ENCODE measurements around the gene AKIP1. TPM values are rescaled to one million over a fixed set of nuclear protein-coding genes. Genes with fewer than 3 reads are reported as not detected.

The AKIP1 gene
- total RNA-seq, 1 experiment from 2014 or later: 30.3 TPM

DNA sequence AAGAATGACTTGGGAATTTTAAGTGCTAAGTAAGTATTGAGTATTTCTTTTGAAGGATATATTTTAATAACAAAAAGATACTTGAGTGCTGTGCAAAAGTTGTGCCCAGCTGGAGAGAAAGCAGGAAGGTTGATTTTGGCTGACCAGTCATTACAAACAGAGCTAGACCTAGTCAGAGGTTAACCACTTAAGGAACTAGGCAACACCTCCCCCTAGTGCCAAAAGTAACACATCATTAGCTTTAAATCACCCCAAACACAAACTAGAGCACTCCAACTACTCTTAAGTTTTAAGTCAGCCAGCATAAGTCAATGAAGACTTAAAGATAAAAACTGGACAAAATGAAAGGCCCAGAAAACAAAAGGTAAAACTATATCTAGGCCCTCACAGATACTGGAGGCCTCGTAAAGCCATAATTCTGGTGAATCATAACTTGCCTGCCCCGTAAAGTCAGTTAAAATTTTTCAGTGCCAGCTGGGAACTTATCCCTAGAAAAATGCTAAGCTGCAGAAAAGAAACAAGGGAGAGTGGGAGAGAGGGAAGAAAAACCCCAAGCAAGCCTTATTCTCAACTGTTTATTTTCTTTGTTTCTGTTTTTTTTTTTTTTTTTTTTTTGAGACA lies 48.7 kb downstream of the AKIP1 start:
- POLR2A ChIA-PET: interaction anchor here (1.0 to 1.3 kb wide), 3 partner anchors 269 to 277 kb away, joined by 3 to 4 read pairs (median 3); partner anchors contain the start of genes RPL27A and TRIM66
- TF ChIP-seq, protein P1, sequence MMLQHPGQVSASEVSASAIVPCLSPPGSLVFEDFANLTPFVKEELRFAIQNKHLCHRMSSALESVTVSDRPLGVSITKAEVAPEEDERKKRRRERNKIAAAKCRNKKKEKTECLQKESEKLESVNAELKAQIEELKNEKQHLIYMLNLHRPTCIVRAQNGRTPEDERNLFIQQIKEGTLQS (IDR thresholded peaks at IDR 0.05): no peak
- no peak for TF ChIP-seq POLR2A (IDR thresholded peaks at IDR 0.05; ENCODE audit: borderline replicate concordance, extremely low read depth, insufficient read depth, insufficient read length)
- no peak for TF ChIP-seq JUND (IDR thresholded peaks at IDR 0.05)
- peak; percentile 79 for TF ChIP-seq RAD21 (IDR thresholded peaks at IDR 0.05; ENCODE audit: low read depth)
- TF ChIP-seq, protein P2, sequence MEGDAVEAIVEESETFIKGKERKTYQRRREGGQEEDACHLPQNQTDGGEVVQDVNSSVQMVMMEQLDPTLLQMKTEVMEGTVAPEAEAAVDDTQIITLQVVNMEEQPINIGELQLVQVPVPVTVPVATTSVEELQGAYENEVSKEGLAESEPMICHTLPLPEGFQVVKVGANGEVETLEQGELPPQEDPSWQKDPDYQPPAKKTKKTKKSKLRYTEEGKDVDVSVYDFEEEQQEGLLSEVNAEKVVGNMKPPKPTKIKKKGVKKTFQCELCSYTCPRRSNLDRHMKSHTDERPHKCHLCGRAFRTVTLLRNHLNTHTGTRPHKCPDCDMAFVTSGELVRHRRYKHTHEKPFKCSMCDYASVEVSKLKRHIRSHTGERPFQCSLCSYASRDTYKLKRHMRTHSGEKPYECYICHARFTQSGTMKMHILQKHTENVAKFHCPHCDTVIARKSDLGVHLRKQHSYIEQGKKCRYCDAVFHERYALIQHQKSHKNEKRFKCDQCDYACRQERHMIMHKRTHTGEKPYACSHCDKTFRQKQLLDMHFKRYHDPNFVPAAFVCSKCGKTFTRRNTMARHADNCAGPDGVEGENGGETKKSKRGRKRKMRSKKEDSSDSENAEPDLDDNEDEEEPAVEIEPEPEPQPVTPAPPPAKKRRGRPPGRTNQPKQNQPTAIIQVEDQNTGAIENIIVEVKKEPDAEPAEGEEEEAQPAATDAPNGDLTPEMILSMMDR (IDR thresholded peaks at IDR 0.05 in 2 of 3, conservative IDR thresholded peaks at IDR 0.05 in 1 of 3; ENCODE audit: borderline replicate concordance in 1 of 3, insufficient read depth in 1 of 3, low read depth in 2 of 3, low read length in 2 of 3): peak; percentile 59 to 77 (median 66)
- TF ChIP-seq, protein P3, sequence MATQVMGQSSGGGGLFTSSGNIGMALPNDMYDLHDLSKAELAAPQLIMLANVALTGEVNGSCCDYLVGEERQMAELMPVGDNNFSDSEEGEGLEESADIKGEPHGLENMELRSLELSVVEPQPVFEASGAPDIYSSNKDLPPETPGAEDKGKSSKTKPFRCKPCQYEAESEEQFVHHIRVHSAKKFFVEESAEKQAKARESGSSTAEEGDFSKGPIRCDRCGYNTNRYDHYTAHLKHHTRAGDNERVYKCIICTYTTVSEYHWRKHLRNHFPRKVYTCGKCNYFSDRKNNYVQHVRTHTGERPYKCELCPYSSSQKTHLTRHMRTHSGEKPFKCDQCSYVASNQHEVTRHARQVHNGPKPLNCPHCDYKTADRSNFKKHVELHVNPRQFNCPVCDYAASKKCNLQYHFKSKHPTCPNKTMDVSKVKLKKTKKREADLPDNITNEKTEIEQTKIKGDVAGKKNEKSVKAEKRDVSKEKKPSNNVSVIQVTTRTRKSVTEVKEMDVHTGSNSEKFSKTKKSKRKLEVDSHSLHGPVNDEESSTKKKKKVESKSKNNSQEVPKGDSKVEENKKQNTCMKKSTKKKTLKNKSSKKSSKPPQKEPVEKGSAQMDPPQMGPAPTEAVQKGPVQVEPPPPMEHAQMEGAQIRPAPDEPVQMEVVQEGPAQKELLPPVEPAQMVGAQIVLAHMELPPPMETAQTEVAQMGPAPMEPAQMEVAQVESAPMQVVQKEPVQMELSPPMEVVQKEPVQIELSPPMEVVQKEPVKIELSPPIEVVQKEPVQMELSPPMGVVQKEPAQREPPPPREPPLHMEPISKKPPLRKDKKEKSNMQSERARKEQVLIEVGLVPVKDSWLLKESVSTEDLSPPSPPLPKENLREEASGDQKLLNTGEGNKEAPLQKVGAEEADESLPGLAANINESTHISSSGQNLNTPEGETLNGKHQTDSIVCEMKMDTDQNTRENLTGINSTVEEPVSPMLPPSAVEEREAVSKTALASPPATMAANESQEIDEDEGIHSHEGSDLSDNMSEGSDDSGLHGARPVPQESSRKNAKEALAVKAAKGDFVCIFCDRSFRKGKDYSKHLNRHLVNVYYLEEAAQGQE (IDR thresholded peaks at IDR 0.05; ENCODE audit: low read depth): no peak
- no peak for TF ChIP-seq ZNF274 (IDR thresholded peaks at IDR 0.05; ENCODE audit: low read depth, low read length)
- TF ChIP-seq TCF7L2 (IDR thresholded peaks at IDR 0.05; ENCODE audit: borderline replicate concordance, extremely low read depth, insufficient read depth, insufficient read length): no peak
- TF ChIP-seq EZH2phosphoT487 (IDR thresholded peaks at IDR 0.05; ENCODE audit: borderline replicate concordance): no peak
- H4K20me1 ChIP-seq (ENCODE audit: insufficient read depth): no peaks in the 10 kb centered on the region
- peaks cover 3 to 14% of the 10 kb centered on the region in 2 experiments; a peak in 3 of 4 replicates for H3K4me1 ChIP-seq (ENCODE audit: control insufficient read depth in 1 of 2, insufficient read depth in 2 of 2, low read length in 2 of 2)
- H3K4me2 ChIP-seq (ENCODE audit: low read length): no peak overlapping the region
- ATAC-seq (0 out of 2 replicates have a peak, but pooled peaks have one; percentile 20), DNase-seq (ENCODE audit: low read depth, low spot score) (peak; percentile 67)
- H3K27me3 ChIP-seq (ENCODE audit: insufficient read depth, low read length): no peaks in the 10 kb centered on the region
- no peak overlapping the region for H2AFZ ChIP-seq (ENCODE audit: low read depth, low read length, poor library complexity, severe bottlenecking)
- no peaks in the 10 kb centered on the region for H3K9me2 ChIP-seq (ENCODE audit: insufficient read depth)
- intact Hi-C loops (cut with micrococcal nuclease): loop anchor here (1.0 to 10.0 kb wide), 4 partner anchors 45 to 735 kb away; no protein-coding TSS in a partner anchor
- no peak overlapping the region for H3K9ac ChIP-seq (ENCODE audit: low read length)
- RAD21 ChIA-PET (ENCODE audit: low non-redundant PET in 1 of 2, low total read pairs in 2 of 2, uncharacterized antibody in 2 of 2, unreplicated experiment in 2 of 2): interaction anchor here (0.6 to 1.2 kb wide), 4 partner anchors 25 to 270 kb away, joined by 3 to 5 read pairs (median 4); no protein-coding TSS in a partner anchor
- H3K4me3 ChIP-seq (replicated peaks in 1 of 2; ENCODE audit: low read depth in 1 of 2, low read length in 2 of 2): no peak overlapping the region
- CTCF ChIA-PET: interaction anchor here (0.6 to 1.9 kb wide), 25 partner anchors 10 to 953 kb away, joined by 3 to 28 read pairs (median 4); partner anchors contain the start of gene AKIP1
- no peaks in the 10 kb centered on the region for H3K36me3 ChIP-seq (ENCODE audit: control insufficient read depth in 1 of 2, insufficient read depth in 2 of 2, low read length in 2 of 2)
- peaks cover 45% of the 10 kb centered on the region for H3K79me2 ChIP-seq (ENCODE audit: insufficient read depth, low read length)
- no TSS peak for BruUV-seq (replicated peaks)
- no peak overlapping the region for H3K27ac ChIP-seq (ENCODE audit: low read depth, low read length)
- no peaks in the 10 kb centered on the region for H3K9me3 ChIP-seq (ENCODE audit: control insufficient read depth in 1 of 2, insufficient read depth in 1 of 2, low read depth in 1 of 2, low read length in 2 of 2)
